PFSK-1 (cell line): ENCODE results near the gene RNU1-2.

Experiments used
- FOXP2 ChIP-seq: optimal IDR thresholded peaks from 2 replicates; pipeline ENCODE3; 2011; ENCODE audit warnings: borderline replicate concordance, control low read depth, inconsistent platforms; ENCODE audit not compliant: insufficient read depth; ENCODE audit errors: extremely low read length, extremely low read depth
- POLR2AphosphoS5 ChIP-seq: IDR thresholded peaks from 2 replicates; pipeline ENCODE4 v1.6.1; 2012; ENCODE audit warnings: low read depth, mild to moderate bottlenecking, control low read depth, low read length, moderate library complexity
- REST ChIP-seq, 2 experiments: IDR thresholded peaks; 2 replicates each; pipeline versions ENCODE4 v1.6.1 to v1.8.0; 2011 to 2012; ENCODE audit warnings: low read depth in 2 of 2, low read length in 2 of 2, control low read depth in 1 of 2, inconsistent platforms in 1 of 2, mild to moderate bottlenecking in 1 of 2, moderate library complexity in 1 of 2; ENCODE audit not compliant: insufficient read depth in 1 of 2
- SIN3A ChIP-seq: IDR thresholded peaks from 2 replicates; pipeline ENCODE4 v1.6.1; 2012; ENCODE audit warnings: mild to moderate bottlenecking, low read length, moderate library complexity, borderline replicate concordance; ENCODE audit not compliant: insufficient read depth
- TAF1 ChIP-seq: IDR thresholded peaks from 2 replicates; pipeline ENCODE4 v1.6.1; 2012; ENCODE audit warnings: low read length, control low read depth, borderline replicate concordance; ENCODE audit not compliant: insufficient read depth

The RNU1-2 gene

DNA sequence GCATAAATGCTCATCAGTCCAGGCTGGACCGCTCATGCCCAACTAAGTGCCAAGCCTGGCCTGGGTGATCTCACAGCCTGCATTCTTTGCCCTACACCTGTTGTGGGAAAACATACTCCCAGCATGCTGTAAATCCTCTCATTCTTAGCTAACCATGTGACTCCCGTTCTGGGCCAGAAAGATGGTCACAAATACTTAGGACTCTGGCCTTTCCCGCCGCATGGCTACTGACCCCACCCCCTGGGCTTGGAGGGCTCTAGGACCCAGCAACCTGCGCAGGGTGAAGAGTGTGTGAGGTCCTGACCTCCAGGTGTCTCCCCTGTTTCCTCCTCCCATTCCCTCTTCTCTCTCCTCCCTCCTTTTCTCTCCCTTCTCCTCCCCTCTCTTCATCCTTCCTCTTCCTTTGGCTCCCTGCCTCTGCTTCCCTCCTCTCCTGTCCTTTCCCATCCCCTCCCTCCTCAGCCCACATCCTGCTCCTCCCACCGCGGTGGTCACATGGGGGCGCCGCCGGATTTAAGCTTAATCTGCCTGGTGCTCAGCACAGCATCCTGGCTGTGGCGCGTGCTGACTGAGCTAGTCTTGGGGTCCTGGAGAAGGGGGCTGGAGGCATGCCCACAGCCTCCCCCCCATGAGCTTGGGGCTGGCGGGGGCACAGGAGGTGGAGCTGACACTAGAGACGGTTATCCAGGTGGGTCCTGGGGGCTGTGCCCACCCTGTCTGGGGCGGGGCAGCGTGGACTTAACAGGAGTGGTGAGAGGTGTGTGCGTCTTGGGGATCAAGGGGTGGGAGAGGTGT, 25.8 kb downstream of the RNU1-2 start, which contains the start of gene CROCC:
Gene CROCC, plus strand, starts transcription at position 541 of the 795 bp plus-strand sequence. Its CDS starts 88 bp downstream, at position 629.
- TF ChIP-seq POLR2AphosphoS5 (peak; percentile 99), FOXP2 (no peak), SIN3A (no peak), TAF1 (peak; percentile 73; the same call in 1 of the 2 replicates), REST (IDR thresholded peaks at IDR 0.05; ENCODE audit: insufficient read depth in 1 of 2, low read depth in 2 of 2, low read length in 2 of 2) (peak in 1 of 2 experiments; percentile 35; a peak in 1 of 4 replicates)

GRCh38 chr1:16922466-16922865, 26.7 kb downstream of the RNU1-2 start:
- TF ChIP-seq REST (IDR thresholded peaks at IDR 0.05; ENCODE audit: insufficient read depth in 1 of 2, low read depth in 2 of 2, low read length in 2 of 2) (no peak), SIN3A (no peak), FOXP2 (no peak), TAF1 (no peak), POLR2AphosphoS5 (no peak)

DNA sequence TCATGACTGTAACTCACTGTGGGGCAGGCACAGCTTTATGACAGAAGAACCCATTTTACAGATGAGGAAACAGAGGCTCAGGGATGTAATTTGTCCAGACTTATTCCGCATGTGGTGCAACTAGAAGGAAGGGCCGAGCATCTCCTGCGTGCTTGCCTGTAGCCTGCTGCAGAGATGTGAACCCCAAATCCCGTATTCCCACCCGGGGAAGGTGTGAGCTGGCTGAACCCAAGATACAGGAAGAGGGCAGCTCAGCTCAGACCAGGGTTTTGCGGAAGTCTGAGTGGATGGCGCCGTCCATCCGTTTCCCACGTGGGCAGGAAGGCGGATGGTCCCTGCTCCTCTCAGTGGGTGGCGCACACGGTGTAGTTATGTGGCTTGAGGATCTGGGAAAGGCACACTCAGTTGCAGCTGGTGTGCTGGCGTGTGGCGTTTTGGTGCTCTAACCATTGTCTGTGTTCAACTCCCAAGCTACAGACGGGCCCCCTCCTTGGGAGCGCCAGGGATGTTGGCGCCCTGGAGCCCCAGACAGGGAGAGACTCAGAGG, 27.2 kb downstream of the RNU1-2 start:
- TF ChIP-seq POLR2AphosphoS5 (peak; percentile 39), FOXP2 (peak; percentile 15), TAF1 (no peak), SIN3A (peak; percentile 76; the same call in 1 of the 2 replicates), REST (IDR thresholded peaks at IDR 0.05; ENCODE audit: insufficient read depth in 1 of 2, low read depth in 2 of 2, low read length in 2 of 2) (no peak)

- TF ChIP-seq REST (IDR thresholded peaks at IDR 0.05; ENCODE audit: insufficient read depth in 1 of 2, low read depth in 2 of 2, low read length in 2 of 2): no peak
- no peak for TF ChIP-seq TAF1
- no peak for TF ChIP-seq FOXP2
- TF ChIP-seq SIN3A: no peak
- TF ChIP-seq POLR2AphosphoS5: no peak
These were observed 28.6 kb downstream of the RNU1-2 start for GRCh38 chr1:16924216-16924918.
